IPS-15b (cell line): ENCODE results near the gene TEX22.

Source experiments
- H3K27me3 ChIP-seq: one replicate; pipeline ENCODE4 v1.6.1; 2013; ENCODE audit warnings: low read length; ENCODE audit not compliant: control insufficient read depth, insufficient read depth
- H3K36me3 ChIP-seq: one replicate; pipeline ENCODE4 v1.6.1; 2013; ENCODE audit warnings: low read length; ENCODE audit not compliant: control insufficient read depth, insufficient read depth
- H3K4me1 ChIP-seq: one replicate; pipeline ENCODE4 v1.6.1; 2013; ENCODE audit warnings: mild to moderate bottlenecking, low read length; ENCODE audit not compliant: control insufficient read depth, insufficient read depth
- H3K4me3 ChIP-seq: one replicate; pipeline ENCODE4 v1.5.1; 2013; ENCODE audit warnings: low read depth, low read length
- H3K9ac ChIP-seq: one replicate; pipeline ENCODE4 v1.6.1; 2013; ENCODE audit warnings: low read depth, mild to moderate bottlenecking, low read length
- H3K9me3 ChIP-seq: one replicate; pipeline ENCODE4 v1.6.1; 2013; ENCODE audit warnings: mild to moderate bottlenecking, low read length; ENCODE audit not compliant: control insufficient read depth, insufficient read depth

The TEX22 gene

GRCh38 chr14:105432657-105433056, 34.3 kb downstream of the TEX22 start:
- no peaks in the 10 kb centered on the region for H3K9me3 ChIP-seq
- no peaks in the 10 kb centered on the region for H3K27me3 ChIP-seq
- no peak overlapping the region for H3K4me3 ChIP-seq
- H3K9ac ChIP-seq = no peak overlapping the region
- H3K4me1 ChIP-seq = no peaks in the 10 kb centered on the region
- H3K36me3 ChIP-seq = peaks cover 7% of the 10 kb centered on the region

- H3K36me3 ChIP-seq = peaks cover 7% of the 10 kb centered on the region
- no peaks in the 10 kb centered on the region for H3K9me3 ChIP-seq
- H3K4me1 ChIP-seq = no peaks in the 10 kb centered on the region
- no peak overlapping the region for H3K4me3 ChIP-seq
- H3K9ac ChIP-seq = no peak overlapping the region
- no peaks in the 10 kb centered on the region for H3K27me3 ChIP-seq
Measured at GRCh38 chr14:105433161-105433605, 34.8 kb downstream of the TEX22 start.

- Histone ChIP-seq H3K9me3 (no peaks in the 10 kb centered on the region), H3K36me3 (peaks cover 18% of the 10 kb centered on the region), H3K9ac (no peak overlapping the region), H3K27me3 (no peaks in the 10 kb centered on the region), H3K4me1 (no peaks in the 10 kb centered on the region), H3K4me3 (no peak overlapping the region)
Measured at GRCh38 chr14:105436402-105436801, 38.1 kb downstream of the TEX22 start.

GRCh38 chr14:105436891-105437722, 38.8 kb downstream of the TEX22 start:
- Histone ChIP-seq H3K36me3 (peaks cover 19% of the 10 kb centered on the region), H3K27me3 (no peaks in the 10 kb centered on the region), H3K4me1 (no peaks in the 10 kb centered on the region), H3K4me3 (no peak overlapping the region), H3K9ac (no peak overlapping the region), H3K9me3 (no peaks in the 10 kb centered on the region)

GRCh38 chr14:105437723-105438500, 39.6 kb downstream of the TEX22 start:
- no peaks in the 10 kb centered on the region for H3K9me3 ChIP-seq
- H3K4me1 ChIP-seq = no peaks in the 10 kb centered on the region
- H3K27me3 ChIP-seq = no peaks in the 10 kb centered on the region
- peaks cover 25% of the 10 kb centered on the region for H3K36me3 ChIP-seq
- no peak overlapping the region for H3K4me3 ChIP-seq
- no peak overlapping the region for H3K9ac ChIP-seq

- Histone ChIP-seq H3K36me3 (peaks cover 25% of the 10 kb centered on the region), H3K9ac (no peak overlapping the region)
Measured at GRCh38 chr14:105439179-105439578, 40.8 kb downstream of the TEX22 start.

GRCh38 chr14:105439710-105440553, 41.6 kb downstream of the TEX22 start:
- H3K27me3 ChIP-seq = no peaks in the 10 kb centered on the region
- no peaks in the 10 kb centered on the region for H3K4me1 ChIP-seq
- H3K9ac ChIP-seq = no peak overlapping the region
- no peak overlapping the region for H3K4me3 ChIP-seq
- peaks cover 25% of the 10 kb centered on the region for H3K36me3 ChIP-seq
- H3K9me3 ChIP-seq = no peaks in the 10 kb centered on the region

More at GRCh38 chr14:105439179-105439578, 40.8 kb downstream of the TEX22 start:
- no peaks in the 10 kb centered on the region for H3K27me3 ChIP-seq
- no peaks in the 10 kb centered on the region for H3K9me3 ChIP-seq
- H3K4me1 ChIP-seq = no peaks in the 10 kb centered on the region
- no peak overlapping the region for H3K4me3 ChIP-seq

GRCh38 chr14:105440554-105440900, 42.2 kb downstream of the TEX22 start:
- no peak overlapping the region for H3K9ac ChIP-seq
- no peaks in the 10 kb centered on the region for H3K27me3 ChIP-seq
- H3K9me3 ChIP-seq = no peaks in the 10 kb centered on the region
- peaks cover 25% of the 10 kb centered on the region for H3K36me3 ChIP-seq
- no peaks in the 10 kb centered on the region for H3K4me1 ChIP-seq
- no peak overlapping the region for H3K4me3 ChIP-seq

GRCh38 chr14:105440992-105441391, 42.7 kb downstream of the TEX22 start:
- Histone ChIP-seq H3K4me1 (no peaks in the 10 kb centered on the region), H3K4me3 (no peak overlapping the region), H3K9me3 (no peaks in the 10 kb centered on the region), H3K36me3 (peaks cover 26% of the 10 kb centered on the region), H3K9ac (no peak overlapping the region), H3K27me3 (no peaks in the 10 kb centered on the region)

GRCh38 chr14:105442125-105442524, 43.8 kb downstream of the TEX22 start:
- Histone ChIP-seq H3K36me3 (peaks cover 26% of the 10 kb centered on the region), H3K27me3 (no peaks in the 10 kb centered on the region), H3K9me3 (no peaks in the 10 kb centered on the region), H3K4me3 (no peak overlapping the region), H3K9ac (no peak overlapping the region), H3K4me1 (no peaks in the 10 kb centered on the region)

- peaks cover 23% of the 10 kb centered on the region for H3K36me3 ChIP-seq
- H3K9ac ChIP-seq = no peak overlapping the region
- H3K4me1 ChIP-seq = no peaks in the 10 kb centered on the region
- no peak overlapping the region for H3K4me3 ChIP-seq
- H3K9me3 ChIP-seq = no peaks in the 10 kb centered on the region
- no peaks in the 10 kb centered on the region for H3K27me3 ChIP-seq
Measured at GRCh38 chr14:105442834-105443233, 44.5 kb downstream of the TEX22 start.
